ENCODE data around the gene PON3. TPM values are rescaled to one million over a fixed set of nuclear protein-coding genes. Genes with fewer than 3 reads are reported as not detected.

Gene PON3
- polyA plus RNA-seq, 2 of the 4 experiments (the other 2 are of a cell fraction), result 48.7 to 142 TPM

- Histone ChIP-seq H3K4me1 (peaks cover 96% of the 10 kb centered on the region), H3K4me2 (peak overlapping the region; percentile 58), H3K27ac (peak overlapping the region; percentile 53 to 76), H3K9me3 (no peaks in the 10 kb centered on the region), H3K4me3 (no peak overlapping the region)
- TF ChIP-seq BHLHE40 (IDR thresholded peaks at IDR 0.05; ENCODE audit: low read depth, low read length) (no peak), FOSL2 (IDR thresholded peaks at IDR 0.05) (no peak), FOSL2 (CRISPR knock-in tag; IDR thresholded peaks at IDR 0.05) (no peak), ESRRA (IDR thresholded peaks at IDR 0.05; ENCODE audit: borderline replicate concordance, low read length) (no peak), ZC3H11A (IDR thresholded peaks at IDR 0.05) (no peak), CHD2 (IDR thresholded peaks at IDR 0.05; ENCODE audit: low read length, partially characterized antibody) (no peak), HOXA7 (CRISPR knock-in tag; IDR thresholded peaks at IDR 0.05) (no peak), EHF (CRISPR knock-in tag; IDR thresholded peaks at IDR 0.05) (no peak), TFCP2L1 (CRISPR knock-in tag; IDR thresholded peaks at IDR 0.05) (no peak), KDM1A (IDR thresholded peaks at IDR 0.05; ENCODE audit: low read depth) (no peak), ELK1 (IDR thresholded peaks at IDR 0.05; ENCODE audit: low read depth, low read length) (no peak)
- TF ChIP-seq, protein P1, sequence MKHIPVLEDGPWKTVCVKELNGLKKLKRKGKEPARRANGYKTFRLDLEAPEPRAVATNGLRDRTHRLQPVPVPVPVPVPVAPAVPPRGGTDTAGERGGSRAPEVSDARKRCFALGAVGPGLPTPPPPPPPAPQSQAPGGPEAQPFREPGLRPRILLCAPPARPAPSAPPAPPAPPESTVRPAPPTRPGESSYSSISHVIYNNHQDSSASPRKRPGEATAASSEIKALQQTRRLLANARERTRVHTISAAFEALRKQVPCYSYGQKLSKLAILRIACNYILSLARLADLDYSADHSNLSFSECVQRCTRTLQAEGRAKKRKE (CRISPR knock-in tag; IDR thresholded peaks at IDR 0.05; ENCODE audit: low read depth), result no peak
- TF ChIP-seq, protein P2, sequence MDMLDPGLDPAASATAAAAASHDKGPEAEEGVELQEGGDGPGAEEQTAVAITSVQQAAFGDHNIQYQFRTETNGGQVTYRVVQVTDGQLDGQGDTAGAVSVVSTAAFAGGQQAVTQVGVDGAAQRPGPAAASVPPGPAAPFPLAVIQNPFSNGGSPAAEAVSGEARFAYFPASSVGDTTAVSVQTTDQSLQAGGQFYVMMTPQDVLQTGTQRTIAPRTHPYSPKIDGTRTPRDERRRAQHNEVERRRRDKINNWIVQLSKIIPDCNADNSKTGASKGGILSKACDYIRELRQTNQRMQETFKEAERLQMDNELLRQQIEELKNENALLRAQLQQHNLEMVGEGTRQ (IDR thresholded peaks at IDR 0.05), result no peak
- POLR2A ChIA-PET, result interaction anchor here (1.4 kb wide), 1 partner anchor 10 kb away, joined by 3 read pairs; no protein-coding TSS in a partner anchor
- no peak for DNase-seq (ENCODE audit: low read depth in 1 of 2, low spot score in 1 of 2)
- CTCF ChIA-PET, result interaction anchor here (1.0 to 1.8 kb wide), 2 partner anchors 26 to 55 kb away, joined by 4 read pairs; no protein-coding TSS in a partner anchor
- ATAC-seq, result peak; percentile 22 to 34; a peak in 3 of 6 replicates
- peak; percentile 92 for FAIRE-seq
Observed at GRCh38 chr7:95421847-95422444, 25.8 kb upstream of the PON3 start.

GRCh38 chr7:95421000-95421846 lies 25.0 kb upstream of the PON3 start:
- FAIRE-seq, result peak; percentile 7
- ChIA-PET POLR2A (interaction anchor here (1.4 kb wide), 1 partner anchor 10 kb away, joined by 3 read pairs; no protein-coding TSS in a partner anchor), CTCF (interaction anchor here (1.0 to 1.8 kb wide), 3 partner anchors 26 to 56 kb away, joined by 4 read pairs; no protein-coding TSS in a partner anchor)
- H3K4me3 ChIP-seq, result no peak overlapping the region
- peak; percentile 11 to 73; a peak in 4 of 6 replicates for ATAC-seq
- no peak for TF ChIP-seq HOXB13 (CRISPR knock-in tag; IDR thresholded peaks at IDR 0.05; ENCODE audit: low read depth)
- TF ChIP-seq MAFK (IDR thresholded peaks at IDR 0.05; ENCODE audit: partially characterized antibody), result peak; percentile 25
- no peak for TF ChIP-seq CTCF (IDR thresholded peaks at IDR 0.05)
- peak in 1 of 2 experiments; percentile 63 for DNase-seq (ENCODE audit: low read depth in 1 of 2, low spot score in 1 of 2)
- no peaks in the 10 kb centered on the region for H3K9me3 ChIP-seq
- H3K4me2 ChIP-seq, result peak overlapping the region; percentile 58
- H3K4me1 ChIP-seq, result peaks cover 96% of the 10 kb centered on the region
- 63% methylated on average over 2 of the region's 2 CpGs for WGBS (ENCODE audit: missing lambda C conversion rate)
- H3K27ac ChIP-seq, result peak overlapping the region; percentile 53 to 76

All from A549 (cell line).